ENCODE measurements around the gene TMEM214.

The TMEM214 gene

DNA sequence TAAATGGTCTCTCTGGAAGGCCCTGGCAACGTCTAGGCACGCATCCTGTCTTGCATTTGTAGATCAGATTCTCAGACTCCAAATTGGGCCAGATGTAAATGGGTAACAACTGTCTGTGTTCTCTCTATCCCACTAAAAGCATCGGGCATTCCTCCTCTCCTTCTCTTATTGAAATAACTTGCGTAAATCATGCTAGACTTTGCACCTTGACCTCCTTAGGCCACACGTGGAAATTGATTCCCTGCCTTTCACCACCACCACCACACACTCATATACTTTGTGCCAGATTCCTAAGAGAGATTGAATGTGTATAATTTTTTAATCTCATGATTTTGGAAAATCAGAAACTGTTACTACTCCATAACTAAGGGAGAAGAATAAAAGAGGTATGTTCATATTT is 41.0 kb upstream of the TMEM214 start:
- H3K4me3 ChIP-seq (ENCODE audit: low read depth, low read length), result no peak overlapping the region
- TF ChIP-seq, protein P1, sequence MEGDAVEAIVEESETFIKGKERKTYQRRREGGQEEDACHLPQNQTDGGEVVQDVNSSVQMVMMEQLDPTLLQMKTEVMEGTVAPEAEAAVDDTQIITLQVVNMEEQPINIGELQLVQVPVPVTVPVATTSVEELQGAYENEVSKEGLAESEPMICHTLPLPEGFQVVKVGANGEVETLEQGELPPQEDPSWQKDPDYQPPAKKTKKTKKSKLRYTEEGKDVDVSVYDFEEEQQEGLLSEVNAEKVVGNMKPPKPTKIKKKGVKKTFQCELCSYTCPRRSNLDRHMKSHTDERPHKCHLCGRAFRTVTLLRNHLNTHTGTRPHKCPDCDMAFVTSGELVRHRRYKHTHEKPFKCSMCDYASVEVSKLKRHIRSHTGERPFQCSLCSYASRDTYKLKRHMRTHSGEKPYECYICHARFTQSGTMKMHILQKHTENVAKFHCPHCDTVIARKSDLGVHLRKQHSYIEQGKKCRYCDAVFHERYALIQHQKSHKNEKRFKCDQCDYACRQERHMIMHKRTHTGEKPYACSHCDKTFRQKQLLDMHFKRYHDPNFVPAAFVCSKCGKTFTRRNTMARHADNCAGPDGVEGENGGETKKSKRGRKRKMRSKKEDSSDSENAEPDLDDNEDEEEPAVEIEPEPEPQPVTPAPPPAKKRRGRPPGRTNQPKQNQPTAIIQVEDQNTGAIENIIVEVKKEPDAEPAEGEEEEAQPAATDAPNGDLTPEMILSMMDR (IDR thresholded peaks at IDR 0.05; ENCODE audit: control insufficient read depth, extremely low read depth, insufficient read depth), result no peak
- DNase-seq (ENCODE audit: low read depth), result no peak

DNA sequence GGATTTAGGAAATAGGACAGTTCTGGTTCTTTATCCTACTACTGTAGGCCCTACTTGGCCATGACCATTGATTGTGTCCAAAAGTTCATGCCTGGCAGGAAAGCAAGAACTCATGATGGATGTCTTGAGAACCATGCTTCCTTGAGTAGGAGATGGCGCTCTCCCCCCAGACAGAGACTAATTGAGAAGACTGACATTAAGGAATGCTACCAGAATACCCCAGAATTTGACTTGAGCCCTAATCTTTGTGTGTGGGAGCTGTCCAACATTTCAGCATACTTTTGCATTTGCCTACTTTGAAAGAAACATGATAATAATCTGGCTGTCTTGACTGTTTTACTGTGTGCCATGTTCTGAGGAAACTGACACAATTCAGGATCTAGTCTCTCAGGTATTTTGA is 39.0 kb upstream of the TMEM214 start:
- TF ChIP-seq, protein P1 (IDR thresholded peaks at IDR 0.05; ENCODE audit: control insufficient read depth, extremely low read depth, insufficient read depth), result no peak
- no peak for DNase-seq (ENCODE audit: low read depth)
- no peak overlapping the region for H3K4me3 ChIP-seq (ENCODE audit: low read depth, low read length)

DNA sequence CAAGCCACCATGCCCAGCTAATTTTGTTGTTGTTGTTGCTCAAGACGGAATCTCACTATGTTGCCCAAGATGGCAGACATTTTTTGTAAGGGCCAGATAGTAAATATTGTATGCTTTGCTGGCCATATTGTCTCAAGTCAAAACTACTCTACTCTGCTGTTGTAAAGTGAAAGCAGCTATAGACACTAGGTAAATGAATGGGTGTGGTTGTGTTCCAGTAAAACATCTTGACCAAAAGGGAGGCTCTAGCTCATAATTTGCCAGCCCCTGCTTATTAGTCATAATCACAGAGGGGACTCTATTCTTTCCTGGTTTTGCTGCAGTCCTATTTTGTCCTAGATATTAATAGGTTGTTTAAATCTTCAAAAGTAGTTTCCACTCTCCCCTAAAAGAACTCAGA is 37.8 kb upstream of the TMEM214 start:
- TF ChIP-seq, protein P1 (IDR thresholded peaks at IDR 0.05; ENCODE audit: control insufficient read depth, extremely low read depth, insufficient read depth), result no peak
- no peak overlapping the region for H3K4me3 ChIP-seq (ENCODE audit: low read depth, low read length)
- DNase-seq (ENCODE audit: low read depth), result no peak

DNA sequence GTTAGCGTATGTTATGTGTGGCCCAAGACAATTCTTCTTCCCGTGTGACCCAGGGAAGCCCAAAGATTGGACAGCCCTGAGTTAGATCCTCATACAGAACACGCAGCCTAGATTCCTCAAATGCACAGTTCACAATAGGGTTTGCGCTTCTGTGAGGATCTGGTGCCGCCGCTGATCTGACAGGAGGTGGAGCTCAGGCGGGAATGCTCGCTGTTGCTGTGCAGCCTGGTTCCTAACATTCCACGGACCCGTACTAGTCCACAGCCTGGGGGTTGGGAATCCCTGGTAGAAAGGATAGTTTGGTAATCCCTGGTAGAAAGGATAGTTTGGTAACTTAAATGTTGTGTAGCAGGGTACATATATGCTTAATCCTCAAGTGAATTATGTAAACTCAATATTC is 35.4 kb upstream of the TMEM214 start:
- TF ChIP-seq, protein P1 (IDR thresholded peaks at IDR 0.05; ENCODE audit: control insufficient read depth, extremely low read depth, insufficient read depth), result no peak
- no peak for DNase-seq (ENCODE audit: low read depth)
- no peak overlapping the region for H3K4me3 ChIP-seq (ENCODE audit: low read depth, low read length)

DNA sequence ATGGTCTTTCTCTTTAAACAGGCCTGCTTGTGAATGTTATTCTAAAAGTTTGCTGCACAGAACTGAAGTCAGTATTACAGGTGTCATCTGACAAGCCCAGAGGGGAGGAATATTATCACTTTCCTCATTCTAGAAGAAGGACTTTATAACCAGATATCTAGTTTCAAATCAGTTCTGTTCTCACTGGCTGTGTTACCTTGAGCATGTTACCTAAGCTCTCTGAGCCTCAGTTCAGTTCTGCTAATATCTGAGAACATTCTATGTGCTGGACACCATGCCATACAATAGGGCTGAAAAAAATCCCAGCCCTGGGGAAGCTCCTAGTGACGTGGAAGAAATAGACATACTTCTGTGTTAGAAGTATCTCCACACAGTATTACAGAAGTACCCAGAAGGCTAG is 34.4 kb upstream of the TMEM214 start:
- no peak for DNase-seq (ENCODE audit: low read depth)
- H3K4me3 ChIP-seq (ENCODE audit: low read depth, low read length), result no peak overlapping the region
- TF ChIP-seq, protein P1 (IDR thresholded peaks at IDR 0.05; ENCODE audit: control insufficient read depth, extremely low read depth, insufficient read depth), result no peak

DNA sequence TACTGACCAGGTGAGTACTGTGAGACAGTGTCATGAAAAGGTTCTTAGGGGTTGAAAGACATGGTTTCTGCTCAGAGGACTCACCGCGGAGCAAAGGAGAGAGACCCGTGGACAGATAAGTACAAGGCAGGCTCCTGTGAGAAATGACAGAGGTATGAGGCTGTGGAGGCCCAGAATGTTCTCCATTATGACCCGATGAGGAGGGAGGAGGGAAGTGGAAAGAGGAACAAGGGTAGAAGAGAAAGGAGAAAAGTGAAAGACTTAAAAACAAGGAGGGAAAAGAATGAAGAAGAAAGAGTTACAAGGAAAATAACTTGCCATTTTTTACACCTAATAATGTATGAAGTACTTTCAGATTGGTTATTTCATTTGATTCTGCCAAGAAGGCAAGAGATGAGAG is 32.5 kb upstream of the TMEM214 start:
- H3K4me3 ChIP-seq (ENCODE audit: low read depth, low read length), result no peak overlapping the region
- TF ChIP-seq, protein P1 (IDR thresholded peaks at IDR 0.05; ENCODE audit: control insufficient read depth, extremely low read depth, insufficient read depth), result no peak
- DNase-seq (ENCODE audit: low read depth), result no peak

DNA sequence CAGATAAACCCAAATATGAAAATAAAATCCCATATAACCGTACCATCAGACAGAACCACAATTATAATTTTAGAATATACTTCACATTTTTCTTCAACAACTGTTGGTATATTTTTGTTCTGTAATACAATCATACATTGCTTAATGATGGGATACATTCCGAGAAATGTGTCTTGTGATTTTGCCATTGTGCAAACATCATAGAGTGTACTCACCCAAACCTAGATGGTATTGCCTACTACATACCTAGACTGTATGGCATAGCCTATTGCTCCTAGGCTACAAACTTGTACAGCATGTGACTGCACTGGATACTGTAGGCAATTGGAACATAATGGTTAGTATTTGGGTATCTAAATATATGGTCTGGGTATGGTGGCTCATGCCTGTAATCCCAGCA is 31.8 kb upstream of the TMEM214 start:
- H3K4me3 ChIP-seq (ENCODE audit: low read depth, low read length), result no peak overlapping the region
- no peak for DNase-seq (ENCODE audit: low read depth)
- TF ChIP-seq, protein P1 (IDR thresholded peaks at IDR 0.05; ENCODE audit: control insufficient read depth, extremely low read depth, insufficient read depth), result no peak
